GM13977 (cell line): ENCODE data around the gene CFAP210.

Source experiments
- DNase-seq: peaks from one replicate; pipeline ENCODE4 v3.0.0; 2012; ENCODE audit warnings: low spot score
- in situ Hi-C: fragments of 300-500 bp; cut with MboI; formaldehyde crosslinking; loops from one replicate; pipeline ENCODE4 v1.12.0; 2022; ENCODE audit warnings: low sequenced_read_pairs, low pct_unique_long_range_greater_than_20kb, mixed read lengths, inconsistent platforms; ENCODE audit not compliant: unreplicated experiment
- TF ChIP-seq, protein P1 (sequence below): IDR thresholded peaks from 2 replicates; pipeline ENCODE4 v1.5.1; 2012; ENCODE audit warnings: mild to moderate bottlenecking, control low read depth; ENCODE audit not compliant: insufficient read depth; ENCODE audit errors: extremely low read depth, missing control alignments

Gene CFAP210

DNA sequence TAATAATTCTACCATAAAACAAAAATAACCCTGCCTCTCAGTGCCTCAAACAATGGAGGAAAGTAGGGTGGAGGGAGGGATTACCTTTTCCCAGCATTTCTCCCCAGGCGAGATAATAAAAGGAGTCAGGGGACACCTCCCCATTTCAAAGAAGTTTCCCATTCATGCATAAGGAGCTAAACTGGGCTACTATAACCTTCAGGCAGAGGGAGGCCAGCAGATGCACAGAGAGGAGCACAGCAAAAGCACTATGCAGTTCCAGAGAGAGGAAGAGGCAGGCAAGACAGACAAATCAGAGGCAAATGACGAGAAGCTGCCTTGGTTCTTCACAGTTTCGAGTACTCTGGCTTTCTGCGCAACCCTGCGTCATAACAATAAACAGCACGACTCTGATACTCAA is 17.4 kb downstream of the CFAP210 start:
- TF ChIP-seq, protein P1, sequence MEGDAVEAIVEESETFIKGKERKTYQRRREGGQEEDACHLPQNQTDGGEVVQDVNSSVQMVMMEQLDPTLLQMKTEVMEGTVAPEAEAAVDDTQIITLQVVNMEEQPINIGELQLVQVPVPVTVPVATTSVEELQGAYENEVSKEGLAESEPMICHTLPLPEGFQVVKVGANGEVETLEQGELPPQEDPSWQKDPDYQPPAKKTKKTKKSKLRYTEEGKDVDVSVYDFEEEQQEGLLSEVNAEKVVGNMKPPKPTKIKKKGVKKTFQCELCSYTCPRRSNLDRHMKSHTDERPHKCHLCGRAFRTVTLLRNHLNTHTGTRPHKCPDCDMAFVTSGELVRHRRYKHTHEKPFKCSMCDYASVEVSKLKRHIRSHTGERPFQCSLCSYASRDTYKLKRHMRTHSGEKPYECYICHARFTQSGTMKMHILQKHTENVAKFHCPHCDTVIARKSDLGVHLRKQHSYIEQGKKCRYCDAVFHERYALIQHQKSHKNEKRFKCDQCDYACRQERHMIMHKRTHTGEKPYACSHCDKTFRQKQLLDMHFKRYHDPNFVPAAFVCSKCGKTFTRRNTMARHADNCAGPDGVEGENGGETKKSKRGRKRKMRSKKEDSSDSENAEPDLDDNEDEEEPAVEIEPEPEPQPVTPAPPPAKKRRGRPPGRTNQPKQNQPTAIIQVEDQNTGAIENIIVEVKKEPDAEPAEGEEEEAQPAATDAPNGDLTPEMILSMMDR = no peak
- in situ Hi-C loops = no loop called here
- DNase-seq = no peak

- DNase-seq = no peak
- TF ChIP-seq, protein P1 = peak; percentile 36
Measured at GRCh38 chr2:169676357-169676756, 17.8 kb downstream of the CFAP210 start.

GRCh38 chr2:169673921-169674320 is 20.3 kb downstream of the CFAP210 start:
- TF ChIP-seq, protein P1 = no peak
- in situ Hi-C loops = no loop called here
- no peak for DNase-seq

More at GRCh38 chr2:169676357-169676756, 17.8 kb downstream of the CFAP210 start:
- in situ Hi-C loops = no loop called here

DNA sequence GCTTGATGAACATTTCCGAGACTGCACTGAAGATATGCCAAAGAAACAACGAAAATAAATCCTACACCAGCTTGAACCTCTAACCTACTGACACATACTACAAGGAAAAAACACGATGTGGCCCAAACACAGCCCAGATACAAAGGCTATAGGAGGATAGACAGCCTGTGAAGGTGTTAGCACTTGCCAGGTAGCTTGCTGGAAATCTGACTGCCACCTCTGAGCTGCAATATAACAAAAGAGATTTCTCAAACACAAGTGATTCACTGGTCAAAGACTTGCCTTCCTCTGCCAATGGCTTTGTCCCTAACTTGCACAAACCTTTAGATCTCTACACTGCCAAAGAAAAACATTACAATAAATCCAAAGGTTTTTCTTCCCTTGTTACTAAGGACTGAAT is 21.1 kb downstream of the CFAP210 start:
- TF ChIP-seq, protein P1 = no peak
- no peak for DNase-seq
- in situ Hi-C loops = no loop called here

DNA sequence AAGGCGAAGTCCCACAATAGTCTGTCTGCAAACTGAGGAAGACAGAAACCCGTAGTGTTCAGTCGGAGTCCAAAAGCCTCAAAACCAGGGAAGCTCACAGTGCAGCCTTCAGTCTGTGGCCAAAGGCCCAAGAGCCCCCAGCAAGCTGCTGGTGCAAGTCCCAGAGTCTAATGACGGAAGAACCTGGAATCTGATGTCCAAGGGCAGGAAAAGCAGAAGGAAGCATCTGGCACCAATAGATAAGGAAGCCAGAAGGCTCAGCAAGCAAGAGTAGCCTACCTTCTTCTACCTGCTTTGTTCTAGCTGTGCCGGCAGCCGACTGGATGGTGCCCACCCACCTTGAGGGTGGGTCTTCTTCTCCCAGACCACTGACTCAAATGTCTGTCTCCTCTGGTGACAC is 21.8 kb downstream of the CFAP210 start:
- no peak for DNase-seq
- TF ChIP-seq, protein P1 = no peak
- in situ Hi-C loops = no loop called here

- TF ChIP-seq, protein P1 = no peak
- no peak for DNase-seq
- in situ Hi-C loops = no loop called here
Measured at GRCh38 chr2:169670937-169671336, 23.3 kb downstream of the CFAP210 start.

- no peak for DNase-seq
- in situ Hi-C loops = no loop called here
Measured at GRCh38 chr2:169670215-169670651, 24.0 kb downstream of the CFAP210 start.

More at GRCh38 chr2:169670215-169670651, 24.0 kb downstream of the CFAP210 start:
- TF ChIP-seq, protein P1 = no peak
